ENCODE results near the gene TNS1.

The TNS1 gene

GRCh38 chr2:217913436-217913835, 89.4 kb downstream of the TNS1 start:
- no peak for DNase-seq (ENCODE audit: low read depth, low spot score)

- no peak for DNase-seq (ENCODE audit: low read depth, low spot score)
Observed at GRCh38 chr2:217912098-217913024, 90.4 kb downstream of the TNS1 start.

- no peak for DNase-seq (ENCODE audit: low read depth, low spot score)
Observed at GRCh38 chr2:217911283-217912097, 91.3 kb downstream of the TNS1 start.

GRCh38 chr2:217910875-217911212, 92.0 kb downstream of the TNS1 start:
- no peak for DNase-seq (ENCODE audit: low read depth, low spot score)

GRCh38 chr2:217909156-217909820, 93.5 kb downstream of the TNS1 start:
- DNase-seq (ENCODE audit: low read depth, low spot score) = no peak

GRCh38 chr2:217908544-217908943, 94.3 kb downstream of the TNS1 start:
- DNase-seq (ENCODE audit: low read depth, low spot score) = no peak

GRCh38 chr2:217907266-217907665, 95.5 kb downstream of the TNS1 start:
- DNase-seq (ENCODE audit: low read depth, low spot score) = no peak

GRCh38 chr2:217906798-217907197, 96.0 kb downstream of the TNS1 start:
- DNase-seq (ENCODE audit: low read depth, low spot score) = no peak

GRCh38 chr2:217905896-217906295, 96.9 kb downstream of the TNS1 start:
- no peak for DNase-seq (ENCODE audit: low read depth, low spot score)

GRCh38 chr2:217905395-217905794, 97.4 kb downstream of the TNS1 start:
- no peak for DNase-seq (ENCODE audit: low read depth, low spot score)

GRCh38 chr2:217904614-217904965, 98.2 kb downstream of the TNS1 start:
- DNase-seq (ENCODE audit: low read depth, low spot score) = no peak

GRCh38 chr2:217903859-217904613, 98.8 kb downstream of the TNS1 start:
- DNase-seq (ENCODE audit: low read depth, low spot score) = no peak

GRCh38 chr2:217903142-217903858, 99.5 kb downstream of the TNS1 start:
- no peak for DNase-seq (ENCODE audit: low read depth, low spot score)

- no peak for DNase-seq (ENCODE audit: low read depth, low spot score)
Observed at GRCh38 chr2:217902379-217903141, 100.2 kb downstream of the TNS1 start.

- DNase-seq (ENCODE audit: low read depth, low spot score) = no peak
Observed at GRCh38 chr2:217901835-217902378, 100.9 kb downstream of the TNS1 start.

- no peak for DNase-seq (ENCODE audit: low read depth, low spot score)
Observed at GRCh38 chr2:217901400-217901799, 101.4 kb downstream of the TNS1 start.

- DNase-seq (ENCODE audit: low read depth, low spot score) = no peak
Observed at GRCh38 chr2:217900780-217901360, 101.9 kb downstream of the TNS1 start.

- no peak for DNase-seq (ENCODE audit: low read depth, low spot score)
Observed at GRCh38 chr2:217900010-217900779, 102.6 kb downstream of the TNS1 start.

All from iPS DF 19.7 (cell line).